ENCODE results near the gene EXO5.

GRCh38 chr1:40546957-40547356, 38.4 kb downstream of the EXO5 start:
- no peak for TF ChIP-seq POLR2A (IDR thresholded peaks at IDR 0.05)
- no peak for TF ChIP-seq POLR2AphosphoS5 (IDR thresholded peaks at IDR 0.05)
